K562 (cell line): ENCODE measurements around the gene IL1RN. TPM values are rescaled to one million over a fixed set of nuclear protein-coding genes. Genes with fewer than 3 reads are reported as not detected.

ENCODE experiments used
- HNRNPL ChIP-seq: fragments of 200-400 bp; formaldehyde crosslinking; IDR thresholded peaks from 2 replicates; pipeline ENCODE4 v1.6.1; 2017; ENCODE audit warnings: low read depth, mild to moderate bottlenecking, low read length
- IRF2 ChIP-seq: sonication (generic); formaldehyde crosslinking; IDR thresholded peaks from 2 replicates; pipeline ENCODE4 v1.8.1; 2022; ENCODE audit warnings: mild to moderate bottlenecking, missing genetic modification reagents
- JUND ChIP-seq, 2 experiments: IDR thresholded peaks; 2 replicates in 1 of 2; 3 replicates in 1 of 2; pipeline ENCODE4 v1.6.1; 2011; ENCODE audit warnings: borderline replicate concordance in 2 of 2, low read depth in 2 of 2, low read length in 2 of 2, improper control_type of control experiment in 1 of 2, missing biosample characterization in 1 of 2, missing genetic modification characterization in 1 of 2, missing genetic modification reagents in 1 of 2
- L3MBTL2 ChIP-seq: fragments of 450-650 bp; IDR thresholded peaks from 2 replicates; pipeline ENCODE4 v1.6.1; 2016; ENCODE audit warnings: mild to moderate bottlenecking, moderate library complexity
- MAZ ChIP-seq, 2 experiments: fragments of 450-650 bp in 1 of 2; sonication (generic) in 1 of 2; formaldehyde crosslinking; IDR thresholded peaks in 1 of 2; conservative IDR thresholded peaks in 1 of 2; 2 replicates each; pipeline versions ENCODE4 v1.4.0 to v1.5.0; 2020; ENCODE audit warnings: mild to moderate bottlenecking in 1 of 2, missing genetic modification reagents in 1 of 2
- MECOM ChIP-seq: fragments of 250-450 bp; sonication (Bioruptor Pico); IDR thresholded peaks from 2 replicates; pipeline ENCODE4 v1.8.0; 2022; ENCODE audit warnings: inconsistent platforms
- PHF20 ChIP-seq: fragments of 450-650 bp; IDR thresholded peaks from 2 replicates; pipeline ENCODE4 v1.6.1; 2018; ENCODE audit not compliant: partially characterized antibody
- PHF8 ChIP-seq: fragments of 200-600 bp; sonication (generic); IDR thresholded peaks from 2 replicates; pipeline ENCODE4 v1.6.1; 2012; ENCODE audit warnings: mixed run types, mild to moderate bottlenecking, inconsistent platforms, low read length, moderate library complexity, borderline replicate concordance
- RBM22 ChIP-seq: fragments of 200-400 bp; formaldehyde crosslinking; IDR thresholded peaks from 2 replicates; pipeline ENCODE4 v1.6.1; 2018; ENCODE audit warnings: low read length, low read depth; ENCODE audit not compliant: poor library complexity, severe bottlenecking
- RBM25 ChIP-seq: fragments of 200-400 bp; formaldehyde crosslinking; IDR thresholded peaks from 2 replicates; pipeline ENCODE4 v1.6.1; 2018; ENCODE audit warnings: low read length, low read depth, moderate library complexity; ENCODE audit not compliant: severe bottlenecking
- ZNF780A ChIP-seq: fragments of 250-450 bp; sonication (Bioruptor Pico); IDR thresholded peaks from 2 replicates; pipeline ENCODE4 v1.5.0; 2021; ENCODE audit warnings: mild to moderate bottlenecking
- polyA plus RNA-seq, 8 experiments: library from polyadenylated mRNA; depleted of rRNA in 4 of 8; stranded (reverse) in 5 of 8; unstranded in 3 of 8; fragments of >200 nt; fragmentation: Nextera tagmentation in 2 of 8; fragmentation: Illumina TruSeq in 1 of 8; extraction: Ambion mirVana in 2 of 8; extraction: Trizol in 1 of 8; gene quantifications; 2 replicates each; pipeline versions ENCODE4 v1.2.1 to v1.2.3, GENCODE V29; 2011 to 2014; ENCODE audit warnings: inconsistent platforms in 1 of 8, missing spikeins in 1 of 8
- total RNA-seq, 7 experiments: library from RNA; depleted of rRNA in 6 of 7; stranded (reverse); fragments of >200 nt in 6 of 7; fragmentation: Illumina TruSeq in 2 of 7; extraction: Trizol in 2 of 7; gene quantifications; 2 replicates each; pipeline versions ENCODE4 v1.2.1 to v1.2.3, GENCODE V29; 2011 to 2021; ENCODE audit warnings: low replicate concordance in 1 of 7

Gene IL1RN
- total and polyA plus RNA-seq, 9 of the 15 experiments (the other 6 are each of a cell fraction or from before 2014, with no cell fraction given): 0.13 TPM; not detected in 8

- no peak for TF ChIP-seq PHF8
- TF ChIP-seq L3MBTL2: no peak
- TF ChIP-seq RBM25: no peak
- TF ChIP-seq MAZ (CRISPR knock-in tag; conservative IDR thresholded peaks at IDR 0.05 in 1 of 2, IDR thresholded peaks at IDR 0.05 in 1 of 2): no peak
- TF ChIP-seq IRF2 (CRISPR knock-in tag): no peak
- no peak for TF ChIP-seq JUND (IDR thresholded peaks at IDR 0.05; ENCODE audit: borderline replicate concordance, low read depth, low read length)
- no peak for TF ChIP-seq JUND (tag; IDR thresholded peaks at IDR 0.05; ENCODE audit: borderline replicate concordance, low read depth, low read length)
- TF ChIP-seq HNRNPL: no peak
- no peak for TF ChIP-seq MECOM
- no peak for TF ChIP-seq ZNF780A
- TF ChIP-seq PHF20: no peak
- TF ChIP-seq RBM22: no peak
- TF ChIP-seq, all 486 proteins: peak for 0
Observed at GRCh38 chr2:113116100-113116958, 11.1 kb upstream of the IL1RN start (continued).
